ENCODE measurements around the gene GFER.

GRCh38 chr16:2028146-2028545, 44.2 kb downstream of the GFER start:
- TF ChIP-seq CTCF (IDR thresholded peaks at IDR 0.05; ENCODE audit: borderline replicate concordance, extremely low read depth, low read length, poor library complexity, severe bottlenecking) (no peak), EZH2 (IDR thresholded peaks at IDR 0.05; ENCODE audit: borderline replicate concordance, low read depth, low read length, severe bottlenecking) (no peak)

Data from DND-41 (cell line).